NCI-H128 (cell line): Measurements from ENCODE around the gene ADGRF4.
"Not testable (repeated sequence)": the region's sequence is repeated elsewhere in the genome, so short reads cannot be mapped to it uniquely, and the experiment has no call there.

Experiments
- DNase-seq: peaks from one replicate; lab custom pipeline; 2025; ENCODE audit not compliant: unreplicated experiment; lab: John Stamatoyannopoulos, UW

ADGRF4 gene

DNA sequence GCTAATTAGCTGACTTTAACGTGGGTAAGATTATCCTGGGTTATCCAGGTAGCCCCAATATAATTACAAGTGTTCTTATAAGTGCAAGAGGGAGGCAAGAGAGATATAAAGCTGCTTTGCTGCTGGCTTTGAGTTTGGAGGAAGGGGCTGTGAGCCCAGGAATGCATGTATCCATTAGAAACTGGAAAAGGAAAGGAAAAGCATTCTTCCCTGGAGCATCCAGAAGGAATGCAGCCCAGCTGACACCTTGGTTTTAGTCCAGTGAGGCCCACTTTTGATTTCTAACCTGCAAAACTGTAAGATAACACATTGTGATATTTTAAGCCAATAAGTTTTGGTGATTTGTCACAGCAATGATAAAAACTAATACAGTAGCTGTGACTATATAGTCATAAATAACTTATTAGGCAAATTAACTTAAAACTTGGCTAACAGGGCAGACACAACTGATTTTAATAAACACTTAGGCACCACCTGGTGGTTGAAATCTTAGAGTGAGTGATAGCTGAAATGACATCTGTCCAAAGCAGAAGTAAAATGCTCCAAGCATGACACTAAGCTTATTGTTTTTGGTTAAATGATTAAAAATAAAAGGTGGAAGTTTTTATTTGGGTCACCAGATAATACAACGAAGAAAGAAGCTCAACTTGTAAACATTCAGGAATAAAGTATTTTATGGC is 35.6 kb downstream of the ADGRF4 start:
- no peak for DNase-seq

DNA sequence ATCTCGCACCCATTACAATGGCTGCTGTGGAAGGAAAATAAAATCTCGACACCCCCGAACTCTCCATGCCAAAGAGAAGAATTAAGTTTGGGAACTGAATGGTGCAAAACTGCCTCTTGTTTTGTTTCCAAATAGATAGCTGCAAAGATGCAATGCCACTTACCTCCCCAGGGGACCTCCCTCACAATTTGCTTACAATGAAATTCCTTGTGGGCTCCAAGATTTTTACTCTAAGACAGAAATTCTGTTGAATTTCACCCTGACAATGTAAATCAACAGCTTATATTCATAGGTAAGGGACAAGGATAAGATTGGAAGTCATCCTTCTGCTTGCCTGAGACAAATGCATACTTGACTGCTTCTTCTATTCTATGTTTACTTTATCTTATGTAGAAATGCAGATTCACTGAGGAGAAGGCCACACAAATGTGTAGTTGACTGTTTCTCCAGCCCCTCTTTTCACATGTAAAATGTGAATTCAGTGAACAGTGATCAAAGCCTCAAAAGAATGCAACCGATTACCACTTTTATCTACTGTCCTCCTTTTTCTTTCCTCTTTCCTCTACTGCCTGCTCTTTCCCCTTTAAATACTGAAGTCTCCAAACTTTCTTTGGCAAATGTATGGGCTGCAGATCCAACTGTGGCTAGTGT is 36.6 kb downstream of the ADGRF4 start:
- no peak for DNase-seq

DNA sequence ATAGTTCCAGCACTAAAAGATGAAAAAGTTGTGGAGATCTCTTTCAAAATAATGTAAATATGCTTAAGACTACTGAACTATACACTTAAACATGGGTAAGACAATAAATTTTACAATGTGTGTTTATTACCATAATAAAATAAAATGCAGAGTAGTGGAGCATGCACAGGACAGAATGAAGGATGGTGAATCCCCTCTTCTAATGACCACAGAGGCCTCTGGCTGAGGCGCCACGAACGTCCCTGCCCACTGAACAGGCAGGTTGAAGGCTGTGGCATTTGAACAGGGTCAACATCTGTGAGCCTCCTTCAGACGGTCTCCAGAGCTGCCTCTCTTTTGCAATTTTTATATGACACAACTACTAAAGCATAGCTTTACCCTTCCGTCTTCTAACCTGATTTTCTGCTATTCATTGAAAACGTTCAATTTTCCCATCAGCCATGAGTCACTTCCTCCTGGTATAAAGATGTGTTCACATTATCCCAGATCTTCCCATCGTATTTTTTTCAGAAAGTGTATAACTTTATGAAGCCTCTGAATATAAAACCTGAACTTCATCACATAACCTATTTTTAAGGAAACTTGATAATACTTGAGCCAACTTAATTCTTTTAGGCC is 37.8 kb downstream of the ADGRF4 start:
- DNase-seq = no peak

DNA sequence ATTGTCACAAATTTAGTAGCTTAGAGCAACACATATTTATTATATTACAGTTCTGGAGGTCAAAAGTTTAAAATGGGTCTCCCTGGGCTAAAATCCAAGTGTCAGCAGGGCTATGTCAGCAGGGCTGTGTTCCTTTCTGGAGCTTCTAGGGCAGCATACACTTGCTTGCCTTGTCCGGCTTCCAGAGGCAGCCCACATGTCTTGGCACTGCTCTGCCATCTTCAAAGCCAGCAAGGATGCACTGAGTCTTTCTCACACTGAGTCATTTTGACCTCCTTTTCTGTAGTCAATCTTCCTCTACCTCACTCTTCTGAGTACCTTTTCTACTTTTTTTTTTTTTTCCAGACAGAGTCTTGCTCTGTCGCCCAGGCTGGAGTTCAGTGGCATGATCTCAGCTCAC is 39.0 kb downstream of the ADGRF4 start:
- DNase-seq = no peak

DNA sequence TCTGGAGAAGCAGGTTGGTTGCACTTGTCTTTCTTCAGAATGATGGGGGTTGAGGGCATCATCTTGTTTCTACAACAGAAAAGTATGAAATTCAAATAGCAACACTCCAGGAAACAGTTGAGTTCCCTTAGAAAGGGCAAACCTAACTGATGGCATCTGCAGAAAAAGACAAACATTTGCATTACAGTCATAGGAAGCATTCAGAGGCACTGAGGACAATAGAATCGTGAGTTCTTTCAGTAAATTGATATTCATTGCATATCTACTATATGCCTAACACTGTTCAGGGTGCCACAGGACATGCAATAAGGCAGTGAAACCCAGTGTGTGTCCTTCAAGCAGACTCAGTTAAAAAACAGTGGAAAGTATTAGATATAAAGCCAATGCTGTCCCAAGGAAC is 42.3 kb downstream of the ADGRF4 start:
- no peak for DNase-seq

DNA sequence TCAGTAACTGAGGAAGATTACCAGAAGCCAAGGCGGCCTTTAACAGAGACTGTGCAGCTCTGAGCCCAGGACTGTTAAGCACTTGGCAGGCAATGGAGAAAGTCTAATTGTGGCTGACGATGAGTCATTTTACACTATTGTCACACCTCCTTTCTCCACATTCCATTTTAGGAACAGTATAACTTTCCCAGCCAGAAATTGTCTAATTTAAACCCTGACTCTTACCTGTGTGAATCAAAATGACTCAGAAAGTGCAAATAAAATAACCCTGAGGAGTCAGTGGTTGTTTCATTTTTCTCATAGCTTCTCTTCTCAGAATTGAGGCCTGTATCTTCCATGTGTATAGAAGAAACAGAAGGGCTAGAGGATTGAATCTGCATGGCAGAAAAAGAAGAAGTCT is 43.4 kb downstream of the ADGRF4 start:
- no peak for DNase-seq

DNA sequence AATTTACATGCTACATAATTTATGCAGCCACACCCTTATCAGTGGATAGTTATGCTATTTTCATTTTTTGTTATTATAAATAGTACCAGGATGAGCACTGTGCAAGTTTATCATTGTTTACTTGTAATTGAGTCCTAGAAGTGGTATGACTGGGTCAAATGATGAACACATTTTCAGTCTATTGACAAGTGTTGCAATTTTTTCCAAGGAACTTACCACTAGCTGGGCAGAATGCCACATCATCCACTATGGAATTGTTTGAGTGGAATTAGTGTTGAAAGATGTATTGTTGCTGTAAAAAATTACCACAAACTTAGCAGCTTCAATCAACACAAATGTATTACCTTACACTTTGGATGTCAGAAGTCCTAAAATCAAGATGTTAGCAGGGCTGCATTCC is 45.4 kb downstream of the ADGRF4 start:
- no peak for DNase-seq

DNA sequence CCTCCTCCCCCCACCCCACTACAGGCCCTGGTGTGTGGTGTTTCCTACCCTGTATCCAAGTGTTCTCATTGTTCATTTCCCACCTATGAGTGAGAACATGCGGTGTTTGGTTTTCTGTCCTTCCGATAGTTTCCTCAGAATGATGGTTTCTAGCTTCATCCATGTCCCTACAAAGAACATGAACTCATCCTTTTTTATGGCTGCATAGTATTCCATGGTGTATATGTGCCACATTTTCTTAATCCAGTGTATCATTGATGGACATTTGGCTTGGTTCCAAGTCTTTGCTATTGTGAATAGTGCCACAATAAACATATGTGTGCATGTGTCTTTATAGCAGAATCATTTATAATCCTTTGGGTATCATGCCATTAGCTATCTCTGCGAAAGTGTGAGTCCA is 46.9 kb downstream of the ADGRF4 start:
- DNase-seq = not testable (repeated sequence)

DNA sequence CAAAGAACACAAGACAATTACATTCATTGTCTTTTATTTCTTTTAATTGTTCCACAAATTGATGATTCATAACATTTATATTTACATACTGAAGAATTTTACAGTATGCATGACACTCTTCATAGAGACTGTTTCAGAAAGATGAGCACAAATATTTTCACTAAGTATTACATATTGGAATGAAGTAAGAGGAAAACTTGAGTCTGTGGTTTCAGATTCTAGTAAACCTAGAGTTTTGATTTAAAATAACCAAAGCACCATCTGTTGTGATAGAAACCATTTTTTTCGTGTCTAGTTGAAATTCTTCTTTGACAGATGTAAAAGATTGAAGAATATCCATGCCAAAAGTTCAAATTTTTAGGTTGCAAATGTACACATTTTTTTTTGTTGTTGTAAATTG is 51.4 kb downstream of the ADGRF4 start:
- no peak for DNase-seq

DNA sequence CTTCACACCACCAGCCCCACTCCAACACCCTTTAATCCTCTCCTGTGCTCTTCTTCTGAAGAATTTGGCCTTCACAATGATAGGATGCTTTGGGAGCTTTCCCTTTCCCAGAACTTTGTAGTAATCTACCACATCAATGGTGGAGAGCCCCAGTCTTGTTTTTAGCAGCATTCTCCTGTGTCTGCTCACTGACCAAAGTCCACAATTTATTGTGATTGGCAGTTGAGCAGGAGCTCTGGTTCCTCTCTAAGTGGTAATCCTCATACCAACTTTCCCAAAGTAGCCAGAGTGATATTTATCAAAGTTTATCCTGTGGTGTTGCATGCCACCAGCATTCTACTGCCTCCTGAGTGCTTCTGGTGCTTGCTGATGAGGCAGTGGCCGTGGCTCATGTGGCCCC is 54.4 kb downstream of the ADGRF4 start:
- DNase-seq = no peak

DNA sequence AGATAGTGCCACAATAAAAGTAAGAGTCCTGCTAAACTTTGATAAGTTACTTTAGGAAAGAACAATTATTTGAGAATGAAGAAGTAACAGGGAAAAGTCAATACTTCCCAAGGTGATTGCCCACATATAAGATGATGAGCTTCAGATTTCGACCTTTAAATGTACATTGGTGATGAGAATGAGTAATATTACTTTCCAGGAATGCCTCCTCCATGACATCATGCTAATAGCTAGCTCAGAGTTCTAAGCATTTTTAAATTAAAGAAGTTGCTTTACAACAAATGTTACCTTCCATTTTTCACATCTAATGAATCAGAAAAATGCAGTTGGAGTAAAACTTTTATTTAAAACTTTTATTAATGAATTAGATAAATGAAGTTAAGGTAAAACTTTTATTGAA is 61.0 kb downstream of the ADGRF4 start:
- DNase-seq = no peak

DNA sequence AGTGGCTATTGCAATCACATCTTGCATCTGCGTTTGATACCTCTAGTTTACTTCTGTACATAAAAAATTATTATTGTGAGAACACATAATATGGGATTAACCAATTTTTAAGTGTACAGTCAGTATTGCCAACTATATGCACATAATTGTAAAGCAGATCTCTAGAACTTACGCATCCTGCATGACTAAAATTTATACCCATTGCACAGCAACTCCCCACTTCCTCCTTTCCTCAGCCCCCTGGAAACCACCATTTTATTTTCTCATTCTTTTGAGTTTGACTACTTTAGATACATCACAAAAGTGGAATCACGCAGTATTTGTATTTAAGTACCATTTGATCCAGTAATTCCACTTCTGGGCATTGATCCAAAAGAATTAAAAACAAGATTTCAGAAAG is 64.1 kb downstream of the ADGRF4 start:
- no peak for DNase-seq

DNA sequence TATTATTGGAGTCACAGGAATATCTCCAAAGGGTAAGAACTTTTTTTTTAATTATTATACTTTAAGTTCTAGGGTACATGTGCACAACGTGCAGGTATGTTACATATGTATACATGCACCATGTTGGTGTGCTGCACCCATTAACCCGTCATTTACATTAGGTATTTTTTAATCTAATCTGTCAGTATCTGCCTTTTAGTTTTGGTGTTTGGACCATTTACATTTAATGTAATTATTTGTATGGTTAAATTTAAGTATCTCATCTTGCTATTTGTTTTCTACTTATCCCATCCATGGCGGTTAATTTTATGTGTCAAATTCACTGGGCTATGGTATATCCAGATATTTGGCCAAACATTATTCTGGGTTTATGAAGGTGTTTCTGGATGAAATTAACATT is 68.1 kb downstream of the ADGRF4 start:
- DNase-seq = no peak

DNA sequence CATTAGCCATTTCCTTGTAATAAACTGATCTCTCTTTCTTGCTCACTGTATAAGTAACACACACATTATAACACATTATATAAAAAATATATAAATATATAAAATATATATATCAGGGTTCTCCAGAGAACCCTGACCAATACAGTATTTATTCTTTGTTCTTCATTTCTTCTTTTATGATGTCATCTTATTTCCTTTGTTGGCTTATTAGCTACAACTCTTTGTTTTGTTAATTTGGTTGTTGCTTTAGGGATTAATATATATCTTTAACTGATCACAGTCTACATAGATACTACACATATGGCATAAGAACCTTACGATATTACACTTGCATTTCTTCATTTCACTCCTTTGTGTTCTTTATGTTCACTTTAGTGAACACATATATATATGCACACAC is 68.7 kb downstream of the ADGRF4 start:
- no peak for DNase-seq

DNA sequence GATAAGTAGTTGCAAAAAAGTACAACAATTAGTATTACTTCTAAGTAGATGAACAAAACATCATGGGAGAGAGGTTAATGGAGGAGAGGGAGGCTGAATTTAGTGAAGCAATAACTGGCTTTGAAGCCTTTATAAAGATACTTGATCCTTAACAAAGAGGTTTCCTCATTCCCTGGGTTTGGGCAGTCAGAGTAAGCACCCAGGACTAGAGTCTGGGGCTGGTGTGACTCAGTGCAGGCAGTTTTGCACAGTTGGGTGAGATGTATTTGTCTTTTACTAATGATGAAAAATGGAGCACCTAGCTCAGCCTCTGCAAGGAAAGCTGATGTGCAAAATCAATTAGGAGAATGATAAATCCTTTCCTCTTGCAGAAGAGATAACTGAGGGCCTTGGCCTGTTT is 71.6 kb downstream of the ADGRF4 start:
- DNase-seq = no peak
